ELR (cell line): Measurements from ENCODE around the gene NAAA.
"Not testable (repeated sequence)": the region's sequence is repeated elsewhere in the genome, so short reads cannot be mapped to it uniquely, and the experiment has no call there.

Source experiments
- DNase-seq: peaks from one replicate; pipeline ENCODE4 v3.0.0-alpha.2; 2015; ENCODE audit warnings: low read depth

Gene NAAA

GRCh38 chr4:75919920-75920319 lies 20.9 kb downstream of the NAAA start:
- no peak for DNase-seq

DNA sequence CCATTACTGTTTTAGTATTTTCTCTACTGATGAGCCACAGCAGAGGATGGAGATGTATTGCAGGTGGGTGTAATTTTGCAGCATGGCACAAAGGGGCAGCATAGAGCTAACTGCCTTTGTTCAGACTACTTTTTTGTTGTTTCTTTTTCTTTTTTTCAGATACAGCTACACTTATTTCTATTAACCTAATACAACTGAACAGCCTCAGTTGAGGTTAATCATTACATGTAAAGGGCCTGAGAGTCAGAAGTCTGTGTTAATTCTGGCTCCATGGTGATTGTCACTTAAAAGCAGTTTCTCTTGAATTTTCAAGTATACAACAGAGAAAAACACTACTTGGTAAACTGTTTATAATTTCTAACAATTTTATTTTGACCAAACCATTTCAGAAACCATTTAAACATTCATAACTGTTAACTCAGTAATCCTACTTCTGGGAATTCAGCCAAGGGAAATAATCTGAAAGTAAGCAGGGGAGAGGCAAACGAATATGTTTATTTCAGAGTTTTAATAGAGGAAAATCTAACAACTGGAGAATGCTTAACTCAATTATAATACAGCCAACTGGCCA lies 24.6 kb downstream of the NAAA start:
- peak; percentile 60 for DNase-seq

- no peak for DNase-seq
Measured at GRCh38 chr4:75912968-75913367, 27.8 kb downstream of the NAAA start.

- DNase-seq, result not testable (repeated sequence)
Measured at GRCh38 chr4:75910831-75911230, 30.0 kb downstream of the NAAA start.

GRCh38 chr4:75909405-75909804 lies 31.4 kb downstream of the NAAA start:
- DNase-seq, result no peak

DNA sequence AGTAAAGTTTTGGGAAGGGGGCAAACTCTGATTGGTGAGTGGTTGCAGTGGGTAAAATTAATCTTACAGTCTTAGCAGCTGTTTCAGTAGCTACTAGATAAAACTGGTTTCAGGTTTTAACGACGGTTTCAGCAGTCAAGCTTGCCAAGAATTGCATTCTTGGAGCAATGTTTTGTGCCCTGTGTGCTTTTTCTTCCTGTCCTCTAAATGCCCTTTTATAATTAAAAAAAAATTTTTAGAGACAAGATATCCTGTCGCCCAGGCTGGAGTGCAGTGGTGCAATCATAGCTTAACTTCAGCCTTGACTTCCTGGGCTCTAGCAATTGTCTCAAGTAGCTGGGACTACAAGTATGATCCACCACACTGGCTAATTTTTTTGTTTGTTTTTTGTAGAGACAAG lies 32.3 kb downstream of the NAAA start:
- DNase-seq, result no peak

GRCh38 chr4:75907966-75908365 lies 32.8 kb downstream of the NAAA start:
- no peak for DNase-seq

GRCh38 chr4:75904076-75904475 lies 36.7 kb downstream of the NAAA start:
- no peak for DNase-seq

GRCh38 chr4:75902352-75902751 lies 38.5 kb downstream of the NAAA start, which contains the start of gene PPEF2:
TSS of gene PPEF2 (minus strand) at chr4:75902452. CDS start at chr4:75896325, 6,127 bp downstream.
- DNase-seq, result no peak

- DNase-seq, result no peak
Measured at GRCh38 chr4:75898536-75898935, 42.3 kb downstream of the NAAA start.

DNA sequence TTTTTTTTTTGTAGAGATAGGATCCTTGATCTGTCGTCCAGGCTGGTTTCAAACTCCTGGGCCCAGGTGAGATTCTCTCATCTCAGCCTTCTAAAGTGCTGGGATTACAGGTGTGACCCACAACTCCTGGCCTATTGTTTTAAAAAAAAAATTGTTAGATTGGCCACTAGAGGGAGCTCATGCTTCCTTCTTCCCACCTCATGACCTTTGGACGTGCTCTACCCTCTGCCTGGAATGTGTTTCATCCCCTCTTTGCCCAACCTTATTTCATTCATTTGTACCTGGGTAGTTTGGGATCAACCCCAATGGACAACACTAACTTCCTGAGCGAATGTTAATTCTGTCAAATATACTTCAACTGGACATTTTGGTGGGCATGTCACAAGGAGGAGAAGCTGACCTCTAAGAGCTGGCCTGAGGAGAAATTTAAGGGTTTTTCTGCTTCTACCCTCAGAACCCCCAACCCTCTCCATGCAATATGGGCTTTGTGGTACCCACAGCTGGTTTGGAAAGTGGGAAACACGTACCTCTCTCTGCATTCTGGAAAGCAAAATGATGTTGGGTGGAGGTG lies 45.0 kb downstream of the NAAA start:
- DNase-seq, result peak; percentile 46

- DNase-seq, result peak; percentile 8
Measured at GRCh38 chr4:75892508-75892907, 48.3 kb downstream of the NAAA start.

DNA sequence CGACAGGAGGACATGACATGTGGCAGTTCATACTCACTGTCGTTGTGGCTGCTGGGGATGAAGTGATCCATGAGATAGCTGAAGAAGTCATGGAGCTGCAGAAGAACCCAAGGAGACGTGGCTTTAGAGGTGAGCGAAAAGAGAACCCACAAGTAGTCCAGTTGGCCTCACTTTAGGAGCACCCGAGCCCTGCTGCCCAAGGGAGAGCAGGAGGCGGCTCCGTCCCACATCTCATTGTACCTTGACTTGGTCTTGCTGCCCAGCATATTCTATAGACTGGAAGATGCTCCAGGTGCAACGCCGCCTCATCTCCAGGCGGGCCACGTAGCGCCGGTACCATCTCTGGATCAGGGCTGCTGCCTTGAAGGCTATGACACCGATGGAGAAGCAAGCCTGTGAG lies 49.2 kb downstream of the NAAA start:
- no peak for DNase-seq

- no peak for DNase-seq
Measured at GRCh38 chr4:75889537-75890199, 51.1 kb downstream of the NAAA start.

GRCh38 chr4:75886104-75886503 lies 54.7 kb downstream of the NAAA start:
- no peak for DNase-seq

DNA sequence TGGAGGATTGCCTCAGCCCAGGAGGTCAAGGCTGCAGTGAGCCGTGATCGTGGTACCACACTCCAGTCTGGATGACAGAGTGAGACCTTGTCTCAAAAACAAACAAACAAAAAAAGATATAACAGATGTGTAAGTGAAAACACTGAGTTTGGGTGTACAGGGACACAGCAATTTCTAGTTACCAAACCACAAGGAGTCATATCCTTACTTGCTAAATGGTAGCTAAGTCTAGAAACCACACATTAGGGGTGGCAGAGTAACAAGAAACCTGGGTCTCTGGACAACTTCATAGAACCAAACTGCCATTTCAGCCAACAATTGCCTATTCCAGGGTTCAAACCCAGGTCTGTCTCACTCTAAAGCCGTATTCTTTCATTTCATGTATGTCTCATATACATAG lies 59.3 kb downstream of the NAAA start:
- no peak for DNase-seq

DNA sequence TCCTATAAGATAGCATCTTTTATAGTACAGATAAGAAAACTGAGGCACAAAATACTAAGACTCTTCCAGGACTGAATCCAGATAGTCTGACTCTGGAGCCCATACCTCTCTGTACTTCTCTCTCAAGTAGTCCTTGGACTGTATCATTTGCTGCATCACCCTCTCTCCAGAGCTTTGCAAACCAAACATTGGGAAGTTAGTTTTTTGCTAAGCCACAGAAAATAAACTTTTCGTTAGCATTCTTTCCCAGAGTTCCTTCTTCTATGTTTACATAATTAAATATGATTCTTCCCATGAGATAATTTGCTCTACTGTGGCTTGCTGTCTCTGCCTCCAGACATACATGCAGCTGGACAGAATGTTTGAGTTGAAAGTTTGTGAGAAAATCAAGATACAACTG lies 60.5 kb downstream of the NAAA start:
- DNase-seq, result no peak

GRCh38 chr4:75878246-75878756 lies 62.5 kb downstream of the NAAA start:
- DNase-seq, result no peak

DNA sequence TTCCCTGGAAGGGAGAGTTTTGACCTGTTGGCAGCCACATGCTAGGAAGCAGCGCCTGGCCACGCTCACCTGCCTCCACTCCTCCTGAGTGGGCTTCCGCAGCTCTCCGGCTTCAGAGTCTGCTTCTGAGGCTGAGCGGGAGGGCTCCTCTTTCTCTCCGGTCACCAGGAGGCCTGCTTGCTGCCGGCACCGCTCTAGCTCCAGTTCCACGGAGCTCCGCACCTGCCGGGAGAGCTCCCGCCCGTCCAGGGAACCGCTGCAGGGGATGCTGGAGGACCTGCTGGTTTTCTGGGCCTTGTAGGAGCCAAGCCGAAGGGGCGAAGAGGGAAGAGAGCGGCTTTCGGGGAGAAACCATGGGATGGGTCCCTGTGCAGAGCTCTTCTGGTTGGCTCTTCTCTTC lies 64.6 kb downstream of the NAAA start:
- no peak for DNase-seq

- no peak for DNase-seq
Measured at GRCh38 chr4:75869100-75869499, 71.7 kb downstream of the NAAA start.

- no peak for DNase-seq
Measured at GRCh38 chr4:75867130-75867529, 73.7 kb downstream of the NAAA start.
